OCI-LY1 (cell line): ENCODE measurements around the gene SPTBN2.

Experiments used
- CTCF ChIP-seq: fragments of 200-600 bp; sonication (generic), shearing (Covaris generic); IDR thresholded peaks from 2 replicates; pipeline ENCODE4 v1.5.1; 2017; ENCODE audit warnings: mild to moderate bottlenecking, antibody characterized with exemption, low read length, moderate library complexity, mixed read lengths
- EZH2 ChIP-seq: fragments of 200-600 bp; sonication (generic), shearing (Covaris generic); IDR thresholded peaks from 2 replicates; pipeline ENCODE4 v1.8.0; 2017; ENCODE audit warnings: borderline replicate concordance, mixed run types, mild to moderate bottlenecking, antibody characterized with exemption, low read length, moderate library complexity, mixed read lengths

- TF ChIP-seq CTCF (no peak), EZH2 (no peak)
Observed at GRCh38 chr11:66768818-66769217, 39.8 kb upstream of the SPTBN2 start.
